Thyroid gland (tissue), 4 donors: Measurements from ENCODE around the gene ELOVL1. TPM values are rescaled to one million over a fixed set of nuclear protein-coding genes. Genes with fewer than 3 reads are reported as not detected.

Experiments
- DNase-seq, 2 donors: peaks; one replicate each; pipeline ENCODE4 v3.0.0-alpha.2; 2019
- H3K27ac ChIP-seq, 3 donors: fragments of 200-600 bp; sonication (generic); 1 replicate in 2 of 3; 2 replicates in 1 of 3; pipeline ENCODE4 v1.5.1; 2016 to 2019; ENCODE audit warnings: mild to moderate bottlenecking in 1 of 3, moderate library complexity in 1 of 3
- H3K27me3 ChIP-seq: fragments of 200-600 bp; sonication (generic); one replicate; pipeline ENCODE4 v1.5.1; 2019
- H3K36me3 ChIP-seq, 2 donors: fragments of 200-600 bp; sonication (generic); one replicate each; pipeline ENCODE4 v1.5.1; 2016 to 2019
- H3K4me1 ChIP-seq, 2 donors: fragments of 200-600 bp; sonication (generic); one replicate each; pipeline ENCODE4 v1.5.1; 2017 to 2019
- H3K4me3 ChIP-seq, 3 donors: fragments of 200-600 bp; sonication (generic); replicated peaks in 1 of 3; 1 replicate in 2 of 3; 2 replicates in 1 of 3; pipeline ENCODE4 v1.5.1; 2016; ENCODE audit warnings: mild to moderate bottlenecking in 1 of 3
- H3K9me3 ChIP-seq: fragments of 200-600 bp; sonication (generic); one replicate; pipeline ENCODE4 v1.5.1; 2017
- CTCF ChIP-seq, 6 experiments: fragments of 200-600 bp in 3 of 6; fragments of 450-650 bp in 3 of 6; sonication (generic) in 3 of 6; IDR thresholded peaks; one replicate each; pipeline ENCODE4 v1.5.1; 2016 to 2019; ENCODE audit warnings: antibody characterized with exemption in 6 of 6, mild to moderate bottlenecking in 2 of 6, inconsistent platforms in 1 of 6, moderate library complexity in 1 of 6
- POLR2A ChIP-seq, 2 donors: fragments of 450-650 bp; IDR thresholded peaks; one replicate each; pipeline ENCODE4 v1.6.1; 2017; ENCODE audit warnings: antibody characterized with exemption in 2 of 2, mild to moderate bottlenecking in 2 of 2, moderate library complexity in 1 of 2
- WGBS, 2 donors: methylation state at CpG; one replicate each; pipeline ENCODE4 v1.1.5; 2017; 5-methylcytosine and 5-hydroxymethylcytosine counted together
- intact Hi-C: fragments of 100-400 bp; cut with DNase I; formaldehyde crosslinking; loops from one replicate; pipeline ENCODE4 v1.15.1; 2023
- total RNA-seq, 4 donors: library from RNA; depleted of rRNA; stranded (reverse); fragments of >200 nt; gene quantifications; one replicate each; pipeline ENCODE4 v1.2.3, GENCODE V29; 2016

ELOVL1 gene
- total RNA-seq, 4 donors from 2014 or later: 70.5 to 117 (median 85.8) TPM

DNA sequence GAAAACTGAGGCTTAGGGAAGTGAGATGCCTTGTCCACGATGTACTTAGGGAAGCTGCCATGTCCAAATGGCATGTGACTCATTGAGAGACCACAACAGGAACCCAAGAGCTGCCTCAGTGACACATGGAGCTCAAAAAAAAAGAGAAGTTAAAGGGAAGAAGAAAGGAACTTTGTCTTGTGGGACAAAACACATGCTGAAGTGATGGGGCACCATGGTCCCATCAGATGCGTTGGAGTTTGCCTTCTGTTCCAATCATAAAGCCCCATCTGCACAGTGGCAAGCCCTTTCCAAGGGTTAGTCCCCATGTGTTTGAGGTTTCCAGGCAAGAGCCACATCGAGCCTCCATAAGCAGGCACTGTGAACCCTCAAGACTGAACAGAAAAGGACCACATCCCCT lies 13.8 kb upstream of the ELOVL1 start:
- 81 to 85% methylated on average over 3 of the region's 3 CpGs for WGBS, 2 donors
- Histone ChIP-seq H3K4me3 (no peak overlapping the region), H3K4me1 (peaks cover 8 to 11% of the 10 kb centered on the region in 2 donors), H3K27me3 (no peaks in the 10 kb centered on the region), H3K9me3 (no peaks in the 10 kb centered on the region), H3K36me3 (peaks cover 33 to 41% of the 10 kb centered on the region in 2 donors), H3K27ac (no peak overlapping the region)
- TF ChIP-seq CTCF (IDR thresholded peaks at IDR 0.05): no peak
- TF ChIP-seq POLR2A (IDR thresholded peaks at IDR 0.05): no peak
- intact Hi-C loops: no loop called here
- DNase-seq: no peak

DNA sequence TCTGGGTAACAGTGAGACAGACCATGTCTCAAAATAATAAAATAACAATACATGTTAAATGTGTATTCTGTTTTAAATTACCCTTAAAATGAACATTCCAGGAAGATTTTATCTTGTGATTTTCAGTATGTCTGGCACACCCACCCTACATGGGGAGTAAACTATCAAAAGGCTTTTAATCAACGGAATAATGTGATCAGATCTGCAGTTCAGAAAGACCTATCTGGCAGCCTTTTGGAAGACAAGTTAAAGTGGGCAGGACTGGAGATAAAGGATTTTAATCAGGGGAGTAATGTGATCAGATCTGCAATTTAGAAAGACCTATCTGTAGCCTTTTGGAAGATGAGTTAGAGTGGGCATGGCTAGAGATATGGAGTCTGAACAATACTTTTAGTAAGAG lies 11.7 kb upstream of the ELOVL1 start:
- H3K9me3 ChIP-seq: no peaks in the 10 kb centered on the region
- H3K4me3 ChIP-seq: no peak overlapping the region
- no peak for DNase-seq
- TF ChIP-seq POLR2A (IDR thresholded peaks at IDR 0.05): no peak
- no peak for TF ChIP-seq CTCF (IDR thresholded peaks at IDR 0.05)
- peaks cover 11 to 20% of the 10 kb centered on the region in 2 donors for H3K36me3 ChIP-seq
- peaks cover 9 to 23% of the 10 kb centered on the region in 2 donors for H3K4me1 ChIP-seq
- no peak overlapping the region for H3K27ac ChIP-seq
- intact Hi-C loops: no loop called here
- no peaks in the 10 kb centered on the region for H3K27me3 ChIP-seq
- WGBS, 2 donors: 98 to 100% methylated on average over 1 of the region's 1 CpG

- TF ChIP-seq CTCF (IDR thresholded peaks at IDR 0.05): no peak
- no peak for TF ChIP-seq POLR2A (IDR thresholded peaks at IDR 0.05)
- peak overlapping the region in 1 of 3 donors; percentile 34 for H3K27ac ChIP-seq
Measured at GRCh38 chr1:43377831-43378230, 10.0 kb upstream of the ELOVL1 start.

GRCh38 chr1:43376723-43377235 lies 9.0 kb upstream of the ELOVL1 start:
- intact Hi-C loops: no loop called here
- Histone ChIP-seq H3K4me1 (peaks cover 9 to 28% of the 10 kb centered on the region in 2 donors), H3K36me3 (no peaks in the 10 kb centered on the region), H3K9me3 (no peaks in the 10 kb centered on the region), H3K27ac (peak overlapping the region; percentile 1 to 34 (median 17)), H3K27me3 (no peaks in the 10 kb centered on the region), H3K4me3 (no peak overlapping the region)
- DNase-seq: peak; percentile 62 to 74
- WGBS, 2 donors: 27 to 49% methylated on average over 7 of the region's 7 CpGs
- TF ChIP-seq CTCF (IDR thresholded peaks at IDR 0.05) (no peak), POLR2A (IDR thresholded peaks at IDR 0.05) (no peak)

More at GRCh38 chr1:43377831-43378230, 10.0 kb upstream of the ELOVL1 start:
- DNase-seq: no peak
- WGBS, 2 donors: 89 to 96% methylated on average over 1 of the region's 1 CpG
- H3K4me3 ChIP-seq: no peak overlapping the region
- peaks cover 7 to 8% of the 10 kb centered on the region in 2 donors for H3K36me3 ChIP-seq
- intact Hi-C loops: no loop called here
- H3K9me3 ChIP-seq: no peaks in the 10 kb centered on the region
- H3K4me1 ChIP-seq: peaks cover 9 to 28% of the 10 kb centered on the region in 2 donors
- H3K27me3 ChIP-seq: no peaks in the 10 kb centered on the region

- no peak for DNase-seq
- Histone ChIP-seq H3K9me3 (no peaks in the 10 kb centered on the region), H3K36me3 (no peaks in the 10 kb centered on the region), H3K27ac (peak overlapping the region in 1 of 3 donors; percentile 35), H3K4me1 (peaks cover 19 to 36% of the 10 kb centered on the region in 2 donors), H3K27me3 (no peaks in the 10 kb centered on the region), H3K4me3 (no peak overlapping the region)
- no peak for TF ChIP-seq CTCF (IDR thresholded peaks at IDR 0.05)
- no peak for TF ChIP-seq POLR2A (IDR thresholded peaks at IDR 0.05)
- intact Hi-C loops: no loop called here
- WGBS, 2 donors: 73 to 77% methylated on average over 4 of the region's 4 CpGs
Measured at GRCh38 chr1:43373066-43373940, 5.5 kb upstream of the ELOVL1 start.
